Measurements from ENCODE around the gene COL20A1.

The COL20A1 gene

DNA sequence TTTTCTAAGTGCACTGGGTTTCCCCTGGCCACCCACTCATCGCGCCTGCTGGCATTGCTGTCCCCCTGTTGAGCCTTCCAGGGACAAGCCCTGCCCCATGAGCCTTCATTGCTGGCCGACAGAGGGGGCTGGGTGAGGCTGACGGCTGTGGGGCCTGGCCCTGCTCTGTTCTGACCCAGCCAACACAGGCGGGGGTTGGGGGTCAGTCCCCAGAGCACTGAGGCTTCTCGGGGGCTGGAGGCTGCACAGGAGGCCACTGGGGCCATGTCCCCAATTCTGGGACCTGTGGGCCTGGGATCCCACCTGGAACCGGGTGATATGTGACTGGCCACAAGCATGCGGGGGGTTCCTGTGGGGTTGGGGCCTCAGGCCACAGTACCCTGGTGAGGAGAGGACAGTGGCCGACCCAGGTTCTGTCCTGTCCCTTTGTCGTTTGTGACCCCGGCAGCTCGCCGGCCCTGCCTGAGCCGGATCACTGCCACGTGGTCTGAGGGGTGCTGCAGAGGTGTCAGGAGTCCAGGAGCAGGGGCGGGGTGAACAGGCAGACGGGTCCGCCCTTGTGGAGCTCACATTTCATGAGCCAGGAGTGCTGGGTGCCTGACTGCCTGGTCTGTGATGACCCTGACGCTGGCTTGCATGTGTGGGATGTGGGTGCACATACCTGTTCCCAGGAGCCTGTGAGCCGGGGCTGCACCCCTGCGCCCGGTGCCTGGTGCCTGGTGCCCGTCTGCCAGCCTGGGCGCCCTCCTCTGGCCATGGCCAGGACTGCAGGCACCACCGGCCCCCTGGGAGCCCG lies 2.1 kb upstream of the COL20A1 start:
- no peak for DNase-seq (ENCODE audit: low read depth)
- H3K4me3 ChIP-seq (ENCODE audit: low read depth, low read length), result no peak overlapping the region
- TF ChIP-seq, protein P1, sequence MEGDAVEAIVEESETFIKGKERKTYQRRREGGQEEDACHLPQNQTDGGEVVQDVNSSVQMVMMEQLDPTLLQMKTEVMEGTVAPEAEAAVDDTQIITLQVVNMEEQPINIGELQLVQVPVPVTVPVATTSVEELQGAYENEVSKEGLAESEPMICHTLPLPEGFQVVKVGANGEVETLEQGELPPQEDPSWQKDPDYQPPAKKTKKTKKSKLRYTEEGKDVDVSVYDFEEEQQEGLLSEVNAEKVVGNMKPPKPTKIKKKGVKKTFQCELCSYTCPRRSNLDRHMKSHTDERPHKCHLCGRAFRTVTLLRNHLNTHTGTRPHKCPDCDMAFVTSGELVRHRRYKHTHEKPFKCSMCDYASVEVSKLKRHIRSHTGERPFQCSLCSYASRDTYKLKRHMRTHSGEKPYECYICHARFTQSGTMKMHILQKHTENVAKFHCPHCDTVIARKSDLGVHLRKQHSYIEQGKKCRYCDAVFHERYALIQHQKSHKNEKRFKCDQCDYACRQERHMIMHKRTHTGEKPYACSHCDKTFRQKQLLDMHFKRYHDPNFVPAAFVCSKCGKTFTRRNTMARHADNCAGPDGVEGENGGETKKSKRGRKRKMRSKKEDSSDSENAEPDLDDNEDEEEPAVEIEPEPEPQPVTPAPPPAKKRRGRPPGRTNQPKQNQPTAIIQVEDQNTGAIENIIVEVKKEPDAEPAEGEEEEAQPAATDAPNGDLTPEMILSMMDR (IDR thresholded peaks at IDR 0.05; ENCODE audit: low read depth, low read length, missing control alignments), result peak; percentile 82

DNA sequence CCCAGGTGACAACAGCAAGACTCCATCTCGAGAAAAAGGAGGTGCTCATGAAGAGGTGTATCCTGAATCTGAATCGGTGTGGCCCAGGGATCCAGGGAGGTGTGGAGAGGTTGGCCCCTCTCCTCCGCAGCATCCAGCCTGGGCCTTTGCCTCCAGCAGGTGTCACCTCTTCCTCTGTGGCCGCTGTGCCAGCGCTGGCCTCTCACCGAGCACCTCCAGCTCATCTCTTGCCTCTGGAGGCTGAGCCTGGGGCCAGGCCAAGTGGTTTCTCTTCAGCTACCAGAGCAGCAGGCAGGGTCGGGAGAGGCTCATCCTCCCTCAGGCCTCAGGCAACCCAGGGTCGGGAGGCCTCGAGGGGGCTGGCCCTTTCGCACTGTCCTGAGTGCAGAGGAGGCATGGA lies 1.2 kb upstream of the COL20A1 start:
- DNase-seq (ENCODE audit: low read depth), result no peak
- TF ChIP-seq, protein P1 (IDR thresholded peaks at IDR 0.05; ENCODE audit: low read depth, low read length, missing control alignments), result no peak
- no peak overlapping the region for H3K4me3 ChIP-seq (ENCODE audit: low read depth, low read length)

DNA sequence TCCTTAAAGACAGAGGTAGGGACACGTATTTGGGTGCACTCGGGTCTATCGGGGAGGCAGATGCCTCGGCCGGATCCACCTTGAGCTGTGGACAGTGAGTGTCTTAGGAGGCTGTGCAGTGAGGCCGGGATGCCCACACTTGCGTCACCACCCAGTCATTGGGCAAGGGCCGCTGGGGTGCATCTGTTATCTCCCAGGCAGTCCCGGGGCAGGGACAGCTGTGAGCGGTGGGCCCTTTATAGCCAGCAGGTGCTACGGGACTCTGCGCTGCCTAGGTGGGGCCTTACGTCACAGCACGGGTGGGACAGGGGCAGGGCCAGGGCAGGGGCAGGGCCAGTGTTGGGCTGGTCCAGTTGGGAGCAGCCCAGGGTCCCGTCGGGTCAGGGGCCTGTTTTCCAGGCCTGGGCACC lies 689 bp upstream of the COL20A1 start:
- no peak overlapping the region for H3K4me3 ChIP-seq (ENCODE audit: low read depth, low read length)
- TF ChIP-seq, protein P1 (IDR thresholded peaks at IDR 0.05; ENCODE audit: low read depth, low read length, missing control alignments), result no peak
- no peak for DNase-seq (ENCODE audit: low read depth)

DNA sequence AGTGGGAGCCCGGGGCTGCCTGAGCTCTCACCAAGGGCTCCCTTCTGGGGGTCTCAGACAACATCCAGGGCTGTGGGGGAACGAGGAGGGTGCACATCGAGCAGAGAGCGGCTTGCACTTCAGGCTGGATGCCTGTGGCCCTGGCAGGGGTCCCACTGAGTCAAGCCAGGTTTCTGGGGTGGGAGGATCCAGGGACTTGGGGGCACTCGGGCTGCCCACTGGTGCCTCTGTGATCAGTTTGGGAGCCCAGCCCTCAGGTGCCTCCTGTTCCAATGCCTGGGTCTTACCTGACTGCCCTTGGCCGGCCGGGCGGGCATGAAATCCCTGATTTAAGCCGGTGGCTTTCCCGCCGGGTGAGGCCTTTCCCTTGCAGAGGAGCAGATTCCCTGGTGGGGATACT lies 470 bp downstream of the COL20A1 start:
- DNase-seq (ENCODE audit: low read depth), result no peak
- TF ChIP-seq, protein P1 (IDR thresholded peaks at IDR 0.05; ENCODE audit: low read depth, low read length, missing control alignments), result no peak

DNA sequence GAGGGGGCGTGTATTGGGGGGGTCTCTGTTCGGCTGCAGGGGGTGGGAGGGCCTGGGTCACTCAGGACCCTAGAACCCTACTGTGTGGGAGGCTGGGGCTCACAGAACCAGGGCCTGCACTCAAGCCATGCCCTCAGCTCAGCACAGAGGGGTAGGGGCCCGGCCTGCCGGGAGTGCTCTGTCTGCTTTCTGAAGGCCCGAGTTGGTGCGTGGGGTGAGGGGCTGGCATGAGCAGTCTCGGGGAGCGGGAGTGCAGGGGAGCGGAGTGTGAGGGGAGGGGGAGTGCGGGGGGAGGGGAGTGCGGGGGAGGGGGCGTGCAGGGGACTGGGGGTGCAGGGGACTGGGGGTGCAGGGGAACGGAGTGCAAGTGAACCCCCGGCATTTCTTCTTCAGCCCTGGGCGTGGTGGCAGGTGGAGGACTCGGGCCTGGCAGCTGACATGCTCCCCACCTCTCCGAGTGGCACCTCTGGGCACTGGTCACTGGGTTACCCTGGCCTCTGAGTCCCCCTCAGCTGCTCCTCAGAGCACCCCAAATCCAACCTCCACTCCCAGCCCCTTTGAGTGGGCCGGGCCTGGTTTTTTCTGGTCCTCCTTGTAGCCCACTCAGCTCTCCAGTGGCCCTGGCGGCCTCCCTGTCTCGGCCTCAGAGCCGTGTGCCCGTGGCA lies 1.0 kb downstream of the COL20A1 start:
- no peak overlapping the region for H3K4me3 ChIP-seq (ENCODE audit: low read depth, low read length)
- no peak for DNase-seq (ENCODE audit: low read depth)
- TF ChIP-seq, protein P1 (IDR thresholded peaks at IDR 0.05; ENCODE audit: low read depth, low read length, missing control alignments), result no peak

More for the DNA sequence above, 470 bp downstream of the COL20A1 start:
- no peak overlapping the region for H3K4me3 ChIP-seq (ENCODE audit: low read depth, low read length)

DNA sequence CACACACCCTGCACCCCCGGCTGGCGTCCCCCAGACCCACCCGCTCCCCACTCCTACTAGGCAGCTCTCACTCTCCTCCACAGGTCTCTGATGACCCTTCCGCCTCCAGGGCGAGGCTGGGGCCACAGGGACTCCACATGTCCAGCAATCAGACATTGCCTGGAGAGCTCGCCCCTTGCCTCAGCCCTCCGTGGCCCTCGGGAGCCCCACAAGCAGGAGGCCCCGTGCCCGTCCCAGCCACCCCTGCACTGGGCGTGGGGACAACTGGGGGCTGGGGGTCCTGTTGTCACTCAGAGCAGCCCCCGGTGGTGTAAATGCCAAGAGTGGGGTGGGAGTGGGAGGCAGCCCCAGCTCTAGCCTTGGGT lies 1.5 kb downstream of the COL20A1 start:
- TF ChIP-seq, protein P1 (IDR thresholded peaks at IDR 0.05; ENCODE audit: low read depth, low read length, missing control alignments), result no peak
- no peak overlapping the region for H3K4me3 ChIP-seq (ENCODE audit: low read depth, low read length)
- DNase-seq (ENCODE audit: low read depth), result no peak
